ENCODE results near the gene RBSN.

RBSN gene

GRCh38 chr3:15041950-15042349, 57.0 kb downstream of the RBSN start (continued):
- no peak for TF ChIP-seq ZNF354C (tag by site-specific recombination; IDR thresholded peaks at IDR 0.05; ENCODE audit: borderline replicate concordance, low read depth)

- ChIA-PET CTCF (no interaction called here), POLR2A (no interaction called here)
- no peak overlapping the region for H3K4me3 ChIP-seq (ENCODE audit: low read depth, low read length)
- H3K4me1 ChIP-seq (ENCODE audit: control insufficient read depth, insufficient read depth, low read length), result no peaks in the 10 kb centered on the region
- H3K36me3 ChIP-seq (ENCODE audit: control insufficient read depth in 2 of 2, insufficient read depth in 1 of 2, low read length in 2 of 2), result peaks cover 28 to 94% of the 10 kb centered on the region in 2 experiments
- no peaks in the 10 kb centered on the region for H3K9me3 ChIP-seq (ENCODE audit: control insufficient read depth, insufficient read depth, low read depth, low read length)
- no peak overlapping the region for H3K27ac ChIP-seq (ENCODE audit: extremely low read depth, low read depth, low read length)
- TF ChIP-seq RBAK (tag by site-specific recombination; IDR thresholded peaks at IDR 0.05) (no peak), ZBTB8A (tag by site-specific recombination; IDR thresholded peaks at IDR 0.05) (no peak), ZNF391 (tag by site-specific recombination; IDR thresholded peaks at IDR 0.05; ENCODE audit: borderline replicate concordance, low read depth) (no peak), ZNF626 (tag by site-specific recombination; IDR thresholded peaks at IDR 0.05) (no peak)
These were observed 58.1 kb downstream of the RBSN start for GRCh38 chr3:15040844-15041243.

GRCh38 chr3:15038306-15038705, 60.6 kb downstream of the RBSN start:
- ChIA-PET POLR2A (no interaction called here), CTCF (interaction anchor here (0.5 to 1.2 kb wide), 3 partner anchors 70 to 283 kb away, joined by 3 read pairs; no protein-coding TSS in a partner anchor)
- Histone ChIP-seq H3K4me1 (ENCODE audit: control insufficient read depth, insufficient read depth, low read length) (no peaks in the 10 kb centered on the region), H3K36me3 (ENCODE audit: control insufficient read depth in 2 of 2, insufficient read depth in 1 of 2, low read length in 2 of 2) (peaks cover 24 to 92% of the 10 kb centered on the region in 2 experiments), H3K27ac (ENCODE audit: extremely low read depth, low read depth, low read length) (no peak overlapping the region), H3K4me3 (ENCODE audit: low read depth, low read length) (no peak overlapping the region), H3K9me3 (ENCODE audit: control insufficient read depth, insufficient read depth, low read depth, low read length) (no peaks in the 10 kb centered on the region)
- TF ChIP-seq ZNF10 (tag by site-specific recombination; IDR thresholded peaks at IDR 0.05), result no peak
- TF ChIP-seq ZBTB20 (tag by site-specific recombination; IDR thresholded peaks at IDR 0.05), result no peak
- TF ChIP-seq IKZF3 (tag by site-specific recombination; IDR thresholded peaks at IDR 0.05), result no peak
- TF ChIP-seq BCL11A (tag by site-specific recombination; IDR thresholded peaks at IDR 0.05; ENCODE audit: low read depth), result no peak
- no peak for TF ChIP-seq ZNF335 (tag by site-specific recombination; conservative IDR thresholded peaks at IDR 0.05)
- no peak for TF ChIP-seq ZNF777 (tag by site-specific recombination; IDR thresholded peaks at IDR 0.05; ENCODE audit: borderline replicate concordance)
- TF ChIP-seq ZNF629 (tag by site-specific recombination; IDR thresholded peaks at IDR 0.05), result no peak
- no peak for TF ChIP-seq ZNF132 (tag by site-specific recombination; IDR thresholded peaks at IDR 0.05; ENCODE audit: borderline replicate concordance)
- no peak for TF ChIP-seq ZNF19 (tag by site-specific recombination; IDR thresholded peaks at IDR 0.05; ENCODE audit: low read depth)
- no peak for TF ChIP-seq ZBTB44 (tag by site-specific recombination; IDR thresholded peaks at IDR 0.05)
- no peak for TF ChIP-seq REST (tag by site-specific recombination; IDR thresholded peaks at IDR 0.05)
- no peak for TF ChIP-seq SP2 (tag by site-specific recombination; IDR thresholded peaks at IDR 0.05)

Measured in HEK293 (cell line).